ENCODE results near the gene SLC43A1. TPM values are rescaled to one million over a fixed set of nuclear protein-coding genes. Genes with fewer than 3 reads are reported as not detected.
"Not testable (repeated sequence)": the region's sequence is repeated elsewhere in the genome, so short reads cannot be mapped to it uniquely, and the experiment has no call there.

SLC43A1 gene
- polyA plus RNA-seq, 1 of the 3 experiments (the other 2 are of a cell fraction), result 4.4 TPM

GRCh38 chr11:57445122-57445394 lies 70.4 kb downstream of the SLC43A1 start:
- H3K4me1 ChIP-seq (ENCODE audit: control insufficient read depth in 1 of 2, insufficient read depth in 2 of 2, low read depth in 1 of 2, low read length in 1 of 2); H2AFZ ChIP-seq (ENCODE audit: low read depth); POLR2A ChIA-PET; H3K27me3 ChIP-seq (ENCODE audit: insufficient read depth); H3K9ac ChIP-seq; H3K4me3 ChIP-seq (ENCODE audit: low read depth in 2 of 2, low read length in 1 of 2); H4K20me1 ChIP-seq (ENCODE audit: insufficient read depth); H3K79me2 ChIP-seq (ENCODE audit: insufficient read depth); DNase-seq; H3K27ac ChIP-seq (ENCODE audit: low read depth in 2 of 2, low read length in 1 of 2); H3F3A ChIP-seq (replicated peaks; ENCODE audit: insufficient read depth); H3K9me3 ChIP-seq; H3K4me2 ChIP-seq; H3K36me3 ChIP-seq (replicated peaks in 1 of 2; ENCODE audit: control insufficient read depth in 1 of 2, insufficient read depth in 2 of 2, low read length in 1 of 2); H3K9me2 ChIP-seq: not testable (repeated sequence)
- 73% methylated on average over 9 of the region's 9 CpGs for WGBS (ENCODE audit: low lambda C conversion rate)
- CTCF ChIA-PET, result interaction anchor here (2.1 to 5.9 kb wide), 2 partner anchors 12 to 39 kb away, joined by 5 to 43 read pairs; no protein-coding TSS in a partner anchor

GRCh38 chr11:57444362-57445121 lies 71.0 kb downstream of the SLC43A1 start:
- H4K20me1 ChIP-seq (ENCODE audit: insufficient read depth), result no peaks in the 10 kb centered on the region
- H3K27me3 ChIP-seq (ENCODE audit: insufficient read depth), result no peaks in the 10 kb centered on the region; the same call in 1 of the 2 replicates
- no peak overlapping the region for H3K9ac ChIP-seq
- no peaks in the 10 kb centered on the region for H3K36me3 ChIP-seq (replicated peaks in 1 of 2; ENCODE audit: control insufficient read depth in 1 of 2, insufficient read depth in 2 of 2, low read length in 1 of 2)
- H3F3A ChIP-seq (replicated peaks; ENCODE audit: insufficient read depth), result no peaks in the 10 kb centered on the region
- ChIA-PET CTCF (interaction anchor here (1.3 to 5.9 kb wide), 5 partner anchors 10 to 99 kb away, joined by 4 to 43 read pairs (median 5); no protein-coding TSS in a partner anchor), POLR2A (no interaction called here)
- H3K79me2 ChIP-seq (ENCODE audit: insufficient read depth), result no peaks in the 10 kb centered on the region
- no peaks in the 10 kb centered on the region for H3K9me3 ChIP-seq
- no peaks in the 10 kb centered on the region for H3K4me1 ChIP-seq (ENCODE audit: control insufficient read depth in 1 of 2, insufficient read depth in 2 of 2, low read depth in 1 of 2, low read length in 1 of 2)
- no peak overlapping the region for H3K27ac ChIP-seq (ENCODE audit: low read depth in 2 of 2, low read length in 1 of 2)
- no peak for DNase-seq
- no peak overlapping the region for H3K4me3 ChIP-seq (ENCODE audit: low read depth in 2 of 2, low read length in 1 of 2)
- no peaks in the 10 kb centered on the region for H3K9me2 ChIP-seq
- no peak overlapping the region for H2AFZ ChIP-seq (ENCODE audit: low read depth)
- no peak overlapping the region for H3K4me2 ChIP-seq
- WGBS (ENCODE audit: low lambda C conversion rate), result 54% methylated on average over 9 of the region's 9 CpGs
- no peak for TF ChIP-seq USF2 (IDR thresholded peaks at IDR 0.05; ENCODE audit: borderline replicate concordance, low read depth, low read length)
- no peak for TF ChIP-seq NRF1 (IDR thresholded peaks at IDR 0.05; ENCODE audit: low read depth, low read length)
- no peak for TF ChIP-seq MAX (IDR thresholded peaks at IDR 0.05; ENCODE audit: low read depth)
- no peak for TF ChIP-seq REST (IDR thresholded peaks at IDR 0.05; ENCODE audit: low read depth, low read length)
- TF ChIP-seq ZBTB33 (IDR thresholded peaks at IDR 0.05; ENCODE audit: borderline replicate concordance, low read depth), result no peak
- TF ChIP-seq RFX5 (IDR thresholded peaks at IDR 0.05; ENCODE audit: low read length), result no peak
- no peak for TF ChIP-seq TAF1 (IDR thresholded peaks at IDR 0.05; ENCODE audit: borderline replicate concordance, low read depth, low read length)
- TF ChIP-seq RCOR1 (IDR thresholded peaks at IDR 0.05; ENCODE audit: low read length), result no peak
- no peak for TF ChIP-seq TCF12 (IDR thresholded peaks at IDR 0.05)
- no peak for TF ChIP-seq USF1 (IDR thresholded peaks at IDR 0.05; ENCODE audit: borderline replicate concordance, low read depth)

All from SK-N-SH (cell line).